GM19099 (cell line): ENCODE results near the gene CEP83.

Source experiments
- POLR2A ChIP-seq: IDR thresholded peaks from 3 replicates; pipeline ENCODE4 v1.6.1; 2011; ENCODE audit warnings: low read depth; ENCODE audit not compliant: insufficient read length; ENCODE audit errors: extremely low read depth

The CEP83 gene

GRCh38 chr12:94457311-94457710 is 2.4 kb downstream of the CEP83 start:
- TF ChIP-seq POLR2A = no peak

- no peak for TF ChIP-seq POLR2A
These were observed 14.0 kb downstream of the CEP83 start for GRCh38 chr12:94445662-94446061.

GRCh38 chr12:94437303-94437702 is 22.4 kb downstream of the CEP83 start:
- TF ChIP-seq POLR2A = no peak

- TF ChIP-seq POLR2A = no peak
These were observed 24.1 kb downstream of the CEP83 start for GRCh38 chr12:94435511-94435927.

- TF ChIP-seq POLR2A = no peak
These were observed 25.5 kb downstream of the CEP83 start for GRCh38 chr12:94434171-94434570.

GRCh38 chr12:94433744-94434143 is 25.9 kb downstream of the CEP83 start:
- no peak for TF ChIP-seq POLR2A

- no peak for TF ChIP-seq POLR2A
These were observed 29.4 kb downstream of the CEP83 start for GRCh38 chr12:94430304-94430703.

- no peak for TF ChIP-seq POLR2A
These were observed 30.0 kb downstream of the CEP83 start for GRCh38 chr12:94429633-94430032.

GRCh38 chr12:94429191-94429590 is 30.5 kb downstream of the CEP83 start:
- TF ChIP-seq POLR2A = no peak

GRCh38 chr12:94427501-94428381 is 31.9 kb downstream of the CEP83 start:
- no peak for TF ChIP-seq POLR2A

- TF ChIP-seq POLR2A = no peak
These were observed 33.6 kb downstream of the CEP83 start for GRCh38 chr12:94426049-94426448.

GRCh38 chr12:94421868-94422740 is 37.6 kb downstream of the CEP83 start:
- TF ChIP-seq POLR2A = no peak

GRCh38 chr12:94418517-94418916 is 41.1 kb downstream of the CEP83 start:
- TF ChIP-seq POLR2A = no peak

GRCh38 chr12:94416613-94417012 is 43.1 kb downstream of the CEP83 start:
- no peak for TF ChIP-seq POLR2A

- TF ChIP-seq POLR2A = no peak
These were observed 44.6 kb downstream of the CEP83 start for GRCh38 chr12:94415066-94415465.

- no peak for TF ChIP-seq POLR2A
These were observed 54.1 kb downstream of the CEP83 start for GRCh38 chr12:94405413-94406116.

GRCh38 chr12:94404854-94405253 is 54.8 kb downstream of the CEP83 start:
- TF ChIP-seq POLR2A = no peak
